Esophagus muscularis mucosa (tissue), 4 donors: Measurements from ENCODE around the gene RHCG. TPM values are rescaled to one million over a fixed set of nuclear protein-coding genes. Genes with fewer than 3 reads are reported as not detected.

ENCODE experiments used
- DNase-seq: peaks from one replicate; pipeline ENCODE4 v3.0.0-alpha.2; 2017; ENCODE audit errors: extremely low spot score
- H3K27ac ChIP-seq, 4 donors: fragments of 200-600 bp; sonication (generic); replicated peaks in 1 of 4; 1 replicate in 3 of 4; 2 replicates in 1 of 4; pipeline ENCODE4 v1.5.1; 2016 to 2019; ENCODE audit warnings: mild to moderate bottlenecking in 1 of 4
- H3K27me3 ChIP-seq, 4 donors: fragments of 200-600 bp; sonication (generic); one replicate each; pipeline versions ENCODE4 v1.5.1 to v1.6.0; 2016 to 2019
- H3K36me3 ChIP-seq, 4 donors: fragments of 200-600 bp; sonication (generic); one replicate each; pipeline ENCODE4 v1.5.1; 2016 to 2019
- H3K4me1 ChIP-seq, 4 donors: fragments of 200-600 bp; sonication (generic); one replicate each; pipeline ENCODE4 v1.5.1; 2016 to 2019
- H3K4me3 ChIP-seq, 4 donors: fragments of 200-600 bp; sonication (generic); 1 replicate in 2 of 4; 2 replicates in 2 of 4; pipeline ENCODE4 v1.5.1; 2016 to 2019; ENCODE audit warnings: mild to moderate bottlenecking in 4 of 4, moderate library complexity in 1 of 4
- H3K9me3 ChIP-seq, 4 donors: fragments of 200-600 bp; sonication (generic); 1 replicate in 3 of 4; 2 replicates in 1 of 4; pipeline ENCODE4 v1.5.1; 2016 to 2019
- EP300 ChIP-seq: sonication (generic); formaldehyde crosslinking; IDR thresholded peaks from one replicate; pipeline ENCODE4 v1.6.1; 2017; ENCODE audit warnings: antibody characterized with exemption
- POLR2A ChIP-seq: fragments of 450-650 bp; IDR thresholded peaks from one replicate; pipeline ENCODE4 v1.6.1; 2017; ENCODE audit warnings: antibody characterized with exemption, moderate library complexity, mild to moderate bottlenecking, low read depth
- POLR2AphosphoS5 ChIP-seq, 2 donors: sonication (generic); formaldehyde crosslinking; IDR thresholded peaks; one replicate each; pipeline ENCODE4 v1.6.1; 2017; ENCODE audit warnings: antibody characterized with exemption in 2 of 2
- WGBS: methylation state at CpG from one replicate; pipeline ENCODE4 v1.1.5; 2018; 5-methylcytosine and 5-hydroxymethylcytosine counted together
- intact Hi-C: fragments of 100-400 bp; cut with DNase I; formaldehyde crosslinking; loops from one replicate; pipeline ENCODE4 v1.15.1; 2023
- total RNA-seq, 4 donors: library from RNA; depleted of rRNA; stranded (reverse); fragments of >200 nt; gene quantifications; one replicate each; pipeline versions ENCODE4 v1.1.0 to v1.2.1, GENCODE V29; 2016
- TF ChIP-seq, protein P1 (sequence below), 3 experiments: fragments of 200-600 bp in 2 of 3; fragments of 450-650 bp in 1 of 3; sonication (generic) in 2 of 3; IDR thresholded peaks; one replicate each; pipeline ENCODE4 v1.5.1; 2017 to 2019; ENCODE audit warnings: antibody characterized with exemption in 3 of 3, mild to moderate bottlenecking in 2 of 3, moderate library complexity in 1 of 3

Gene RHCG
- total RNA-seq, 4 donors from 2014 or later, result 1.2 TPM; not detected in 3

DNA sequence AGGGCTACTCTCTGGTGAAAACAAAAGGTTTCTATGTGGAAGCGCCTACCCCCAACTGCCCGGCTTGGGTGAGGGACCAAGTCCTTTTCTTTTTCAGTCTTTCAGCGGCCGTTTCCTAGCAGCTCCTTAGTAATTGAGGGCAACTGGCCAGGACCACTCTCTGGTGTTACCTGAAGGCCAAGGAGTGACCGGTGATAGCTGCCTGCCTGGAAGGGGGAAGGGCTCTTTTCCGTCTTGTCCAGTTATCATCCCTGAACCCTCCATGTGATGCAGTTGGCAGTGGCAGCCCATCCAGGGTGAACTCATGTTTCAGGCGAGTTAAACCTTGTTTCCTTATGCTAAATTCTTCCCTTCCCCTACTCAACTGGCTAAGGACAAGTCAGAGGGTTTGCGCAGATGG, 33.3 kb downstream of the RHCG start:
- TF ChIP-seq EP300, result no peak
- no peak for TF ChIP-seq POLR2A
- TF ChIP-seq, protein P1, sequence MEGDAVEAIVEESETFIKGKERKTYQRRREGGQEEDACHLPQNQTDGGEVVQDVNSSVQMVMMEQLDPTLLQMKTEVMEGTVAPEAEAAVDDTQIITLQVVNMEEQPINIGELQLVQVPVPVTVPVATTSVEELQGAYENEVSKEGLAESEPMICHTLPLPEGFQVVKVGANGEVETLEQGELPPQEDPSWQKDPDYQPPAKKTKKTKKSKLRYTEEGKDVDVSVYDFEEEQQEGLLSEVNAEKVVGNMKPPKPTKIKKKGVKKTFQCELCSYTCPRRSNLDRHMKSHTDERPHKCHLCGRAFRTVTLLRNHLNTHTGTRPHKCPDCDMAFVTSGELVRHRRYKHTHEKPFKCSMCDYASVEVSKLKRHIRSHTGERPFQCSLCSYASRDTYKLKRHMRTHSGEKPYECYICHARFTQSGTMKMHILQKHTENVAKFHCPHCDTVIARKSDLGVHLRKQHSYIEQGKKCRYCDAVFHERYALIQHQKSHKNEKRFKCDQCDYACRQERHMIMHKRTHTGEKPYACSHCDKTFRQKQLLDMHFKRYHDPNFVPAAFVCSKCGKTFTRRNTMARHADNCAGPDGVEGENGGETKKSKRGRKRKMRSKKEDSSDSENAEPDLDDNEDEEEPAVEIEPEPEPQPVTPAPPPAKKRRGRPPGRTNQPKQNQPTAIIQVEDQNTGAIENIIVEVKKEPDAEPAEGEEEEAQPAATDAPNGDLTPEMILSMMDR (IDR thresholded peaks at IDR 0.05), result no peak
- TF ChIP-seq POLR2AphosphoS5 (IDR thresholded peaks at IDR 0.05), result no peak
- Histone ChIP-seq H3K27ac (no peak overlapping the region), H3K4me3 (no peak overlapping the region), H3K27me3 (peaks cover 0 to 20% (median 0%) of the 10 kb centered on the region in 4 donors), H3K4me1 (no peaks in the 10 kb centered on the region), H3K36me3 (no peaks in the 10 kb centered on the region), H3K9me3 (no peaks in the 10 kb centered on the region)
- intact Hi-C loops, result no loop called here
- DNase-seq, result no peak
- WGBS, result 90% methylated on average over 7 of the region's 8 CpGs

GRCh38 chr15:89462198-89462912, 34.0 kb downstream of the RHCG start:
- intact Hi-C loops, result no loop called here
- Histone ChIP-seq H3K36me3 (no peaks in the 10 kb centered on the region), H3K4me3 (no peak overlapping the region), H3K9me3 (peaks cover 0 to 2% (median 0%) of the 10 kb centered on the region in 4 donors), H3K27me3 (peaks cover 0 to 20% (median 0%) of the 10 kb centered on the region in 4 donors), H3K4me1 (no peaks in the 10 kb centered on the region), H3K27ac (no peak overlapping the region)
- 74% methylated on average over 8 of the region's 9 CpGs for WGBS
- DNase-seq, result no peak
- TF ChIP-seq, protein P1 (IDR thresholded peaks at IDR 0.05), result no peak
- TF ChIP-seq POLR2AphosphoS5 (IDR thresholded peaks at IDR 0.05) (no peak), POLR2A (no peak), EP300 (no peak)

GRCh38 chr15:89461386-89461785, 35.0 kb downstream of the RHCG start:
- Histone ChIP-seq H3K4me1 (no peaks in the 10 kb centered on the region), H3K27me3 (peaks cover 0 to 20% (median 0%) of the 10 kb centered on the region in 4 donors), H3K36me3 (no peaks in the 10 kb centered on the region), H3K9me3 (peaks cover 0 to 11% (median 3%) of the 10 kb centered on the region in 4 donors), H3K27ac (no peak overlapping the region), H3K4me3 (no peak overlapping the region)
- TF ChIP-seq, protein P1 (IDR thresholded peaks at IDR 0.05), result no peak
- TF ChIP-seq POLR2AphosphoS5 (IDR thresholded peaks at IDR 0.05), result no peak
- TF ChIP-seq POLR2A, result no peak
- TF ChIP-seq EP300, result no peak
- DNase-seq, result no peak
- WGBS, result 93% methylated on average over 4 of the region's 4 CpGs
- intact Hi-C loops, result no loop called here

DNA sequence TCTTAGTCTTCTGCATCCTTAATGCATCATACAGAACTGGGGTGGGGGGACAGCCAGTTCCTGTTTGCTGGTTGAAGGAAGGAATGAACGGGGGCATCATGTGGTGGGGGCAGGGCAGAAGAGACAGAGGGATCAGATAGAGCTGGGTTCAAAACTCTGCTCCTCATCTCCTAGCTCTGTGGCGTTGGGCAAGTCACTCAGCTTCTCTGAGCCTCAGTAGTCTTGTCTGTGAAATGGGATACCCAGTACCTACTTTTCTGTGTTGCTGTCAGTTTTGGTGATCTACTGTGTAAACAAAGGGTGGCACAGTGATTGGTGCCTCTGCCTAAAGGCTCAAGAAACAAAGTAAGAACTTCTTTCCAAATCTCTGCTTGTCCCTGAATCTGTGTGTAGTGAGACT, 36.3 kb downstream of the RHCG start:
- Histone ChIP-seq H3K9me3 (peaks cover 0 to 12% (median 3%) of the 10 kb centered on the region in 4 donors), H3K36me3 (no peaks in the 10 kb centered on the region), H3K4me1 (no peaks in the 10 kb centered on the region), H3K4me3 (no peak overlapping the region), H3K27ac (no peak overlapping the region), H3K27me3 (peaks cover 0 to 20% (median 0%) of the 10 kb centered on the region in 4 donors)
- DNase-seq, result no peak
- TF ChIP-seq POLR2AphosphoS5 (IDR thresholded peaks at IDR 0.05) (no peak), EP300 (no peak)
- TF ChIP-seq, protein P1 (IDR thresholded peaks at IDR 0.05), result no peak
- intact Hi-C loops, result no loop called here
- WGBS, result 52% methylated on average over 2 of the region's 2 CpGs
